SK-N-DZ (cell line): ENCODE measurements around the gene SNX10.
A peak's percentile ranks its signal among the peaks of the same experiment; 100 is the strongest.

Experiments used
- DNase-seq: peaks from one replicate; pipeline ENCODE4 v3.0.0-alpha.2; 2015; ENCODE audit warnings: low spot score

Gene SNX10

DNA sequence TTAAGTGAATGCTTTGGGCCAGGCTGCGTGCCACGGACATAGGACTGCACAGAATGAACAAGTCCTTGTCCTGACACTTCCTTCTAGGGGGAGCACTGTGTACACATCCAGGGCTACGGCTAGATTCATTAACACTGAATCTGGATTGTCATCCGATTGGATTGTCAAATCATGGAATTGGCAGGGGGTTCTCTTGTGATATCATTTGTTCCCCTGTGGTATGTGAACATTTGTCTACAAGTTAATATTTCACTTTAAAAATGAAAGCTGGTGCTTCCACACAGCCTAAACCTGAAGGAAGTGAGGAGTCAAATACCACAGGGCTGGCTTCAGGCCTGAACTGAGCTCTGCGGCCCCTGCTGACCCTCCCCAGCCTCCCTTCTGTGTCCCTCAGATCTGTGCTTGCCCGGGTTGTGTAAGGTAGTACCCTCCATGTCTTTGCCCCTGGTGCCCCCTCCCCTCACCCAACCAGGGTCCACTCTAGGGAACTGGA lies 75.6 kb downstream of the SNX10 start:
- no peak for DNase-seq

- DNase-seq, result no peak
Observed at GRCh38 chr7:26368542-26368941, 76.9 kb downstream of the SNX10 start.

DNA sequence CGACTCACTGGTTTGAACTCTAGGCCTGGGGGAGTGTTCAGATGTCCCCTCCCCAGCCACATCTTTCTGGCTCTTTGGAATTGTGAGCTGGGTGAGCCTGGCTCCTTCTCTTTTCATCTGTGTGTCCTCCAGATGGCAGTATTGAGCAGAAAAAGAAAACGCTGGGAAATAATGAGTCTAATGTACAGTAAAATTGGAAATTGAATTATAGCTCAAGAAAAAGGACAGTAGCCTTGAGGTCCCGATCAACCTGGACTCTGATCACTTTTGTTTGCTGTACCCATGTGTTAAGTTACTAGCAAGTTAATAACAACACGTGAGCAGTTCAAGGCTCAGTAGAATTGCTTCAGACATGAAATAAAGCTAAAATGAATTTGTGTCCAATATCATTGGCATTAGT lies 77.9 kb downstream of the SNX10 start:
- peak; percentile 76 for DNase-seq

DNA sequence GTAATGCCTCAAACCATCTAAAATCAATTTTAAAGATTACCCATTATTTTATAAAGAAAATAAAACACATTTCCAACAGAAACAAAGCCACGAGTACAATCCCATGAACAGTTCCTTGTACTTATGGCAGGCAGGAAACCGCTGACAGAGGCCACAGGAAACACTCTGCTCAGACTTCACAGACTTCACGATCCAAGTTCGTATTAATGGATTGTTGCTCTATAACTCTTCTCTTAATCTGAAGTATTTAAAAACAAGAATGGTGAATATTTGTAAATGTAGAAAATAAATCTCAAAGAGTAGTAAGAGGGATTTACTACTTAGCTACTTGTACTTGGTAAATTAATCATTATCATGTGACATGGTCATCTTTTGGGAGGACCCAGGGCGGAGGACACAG lies 78.3 kb downstream of the SNX10 start:
- DNase-seq, result no peak

- no peak for DNase-seq
Observed at GRCh38 chr7:26372249-26372648, 80.6 kb downstream of the SNX10 start.

DNA sequence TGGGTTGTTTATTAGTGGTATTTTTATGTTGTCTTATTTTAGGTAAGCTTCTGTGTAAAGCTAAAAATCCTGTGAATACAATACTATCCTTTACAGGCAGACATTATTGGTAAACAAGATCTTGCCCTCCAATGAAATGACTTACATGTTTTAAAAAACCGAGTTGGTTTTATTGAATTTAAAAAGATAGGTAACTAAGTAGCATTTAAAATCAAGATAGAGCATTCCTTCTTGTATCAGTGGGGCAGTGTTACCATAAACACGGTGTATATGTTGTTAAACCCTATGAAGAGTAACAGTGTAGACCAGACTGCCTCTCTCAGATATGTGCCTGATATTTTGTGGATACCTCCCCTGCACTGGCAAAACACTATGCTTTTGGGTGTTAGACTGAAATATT lies 81.0 kb downstream of the SNX10 start:
- no peak for DNase-seq

DNA sequence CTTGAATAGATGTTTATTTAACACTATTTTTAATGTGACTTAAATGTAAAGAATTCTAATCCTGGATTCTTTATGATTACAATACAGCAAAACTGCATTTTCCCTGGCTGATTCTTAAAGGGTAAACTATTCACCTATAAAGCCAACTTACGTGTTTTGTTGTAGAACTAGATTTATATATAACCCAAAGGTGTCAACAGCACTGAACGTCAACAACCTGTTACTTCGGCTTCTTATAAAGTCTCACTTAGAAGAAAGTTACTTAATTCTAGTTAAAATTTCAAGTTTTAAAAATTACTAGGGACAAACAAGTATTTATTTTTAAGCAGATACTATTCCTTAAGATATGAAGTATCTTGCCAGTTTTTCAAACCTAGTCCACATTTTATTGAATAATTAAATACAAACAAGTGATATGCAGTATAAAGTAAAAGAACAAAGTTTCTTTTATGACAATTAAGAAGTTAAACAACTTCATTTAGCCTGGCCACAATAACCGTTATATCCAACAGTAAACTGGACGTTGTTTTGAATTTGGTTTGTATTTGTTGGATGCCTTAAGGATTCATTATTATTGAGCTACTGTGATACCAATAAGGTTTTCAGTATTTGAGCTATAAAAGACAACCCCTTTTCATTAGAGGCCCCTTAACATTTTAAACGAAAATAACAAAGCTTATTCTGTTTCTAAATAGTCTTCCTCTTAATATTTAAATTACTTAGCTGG lies 83.1 kb downstream of the SNX10 start:
- DNase-seq, result no peak

GRCh38 chr7:26375726-26376174 lies 84.1 kb downstream of the SNX10 start:
- peak; percentile 56 for DNase-seq

DNA sequence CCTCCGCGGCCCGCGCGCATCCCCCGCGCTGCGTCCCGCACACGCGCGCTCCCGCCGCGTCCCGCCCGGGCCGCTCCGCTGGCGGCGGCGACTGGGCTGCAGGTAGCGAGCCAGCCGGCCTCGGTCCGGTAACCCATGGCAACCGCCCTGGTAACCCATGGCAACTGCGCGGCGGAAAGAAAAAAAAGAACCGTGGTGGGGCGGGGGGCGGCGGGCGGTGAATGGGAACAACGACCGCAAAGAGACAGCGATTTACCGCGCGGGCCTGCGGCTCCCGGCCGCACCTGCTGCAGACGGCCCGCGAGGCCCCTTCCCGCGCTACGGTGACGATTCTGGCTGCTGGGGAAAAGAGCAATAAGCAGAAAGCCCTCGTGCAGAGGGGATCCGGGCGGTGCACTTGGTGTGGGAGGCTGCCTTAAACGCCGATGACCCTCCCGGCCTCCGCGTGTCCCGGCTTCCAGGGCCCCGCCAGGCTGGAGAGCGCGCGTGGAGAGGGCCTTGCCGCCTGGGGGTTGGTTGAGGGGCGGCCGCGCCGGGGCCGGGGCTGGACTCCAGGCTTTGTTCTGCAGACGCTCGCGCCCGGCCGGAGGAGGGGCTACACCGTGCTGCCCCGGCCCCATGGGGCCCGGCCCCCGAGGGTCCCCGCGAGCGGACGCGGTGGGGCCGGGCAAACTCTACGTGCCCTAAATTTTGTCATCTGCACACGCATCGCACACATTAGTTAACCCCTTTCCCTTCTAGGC lies 84.7 kb downstream of the SNX10 start:
- peak; percentile 71 for DNase-seq

GRCh38 chr7:26378016-26378415 lies 86.4 kb downstream of the SNX10 start:
- DNase-seq, result no peak

- DNase-seq, result no peak
Observed at GRCh38 chr7:26379711-26380110, 88.0 kb downstream of the SNX10 start.

- no peak for DNase-seq
Observed at GRCh38 chr7:26381476-26382353, 90.1 kb downstream of the SNX10 start.

GRCh38 chr7:26385240-26385639 lies 93.6 kb downstream of the SNX10 start:
- DNase-seq, result no peak

DNA sequence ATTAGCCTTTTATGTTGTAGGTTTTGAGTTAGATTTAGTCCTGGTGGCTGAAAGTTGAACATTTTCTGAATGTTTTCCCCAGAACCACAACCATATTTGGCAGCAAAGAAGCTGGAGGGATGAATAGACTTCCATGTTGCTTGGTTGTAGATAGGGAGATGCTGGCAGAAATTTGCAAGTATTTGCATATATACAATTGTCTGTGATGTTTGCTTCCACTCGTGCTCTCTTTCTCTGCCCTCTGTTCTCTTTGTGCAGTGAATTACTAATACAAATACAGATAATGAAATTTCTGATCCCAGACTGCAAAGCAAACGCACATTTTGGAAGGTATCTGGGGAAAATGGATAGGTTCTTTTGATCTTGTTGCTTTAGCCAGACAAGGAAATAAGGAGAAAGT lies 96.1 kb downstream of the SNX10 start:
- DNase-seq, result no peak

DNA sequence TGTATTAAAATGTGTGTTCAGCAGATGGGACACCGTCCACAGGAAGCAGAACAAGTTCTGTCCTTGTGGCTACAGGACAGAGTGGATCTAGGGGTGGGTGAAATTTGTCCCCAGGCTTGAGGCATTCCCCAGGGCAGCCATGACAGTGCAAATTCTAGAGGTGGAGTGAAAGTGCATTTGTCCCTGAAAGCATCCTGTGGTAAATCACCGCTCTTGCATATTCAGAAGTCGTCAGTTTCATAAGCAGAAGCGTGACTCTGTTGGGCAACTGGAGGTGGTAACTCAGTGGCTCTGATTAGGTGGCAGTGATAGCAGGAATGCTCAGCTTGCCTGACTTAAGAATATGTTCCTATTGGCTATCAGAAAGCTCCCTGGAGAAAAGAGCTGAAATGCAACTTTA lies 96.6 kb downstream of the SNX10 start:
- no peak for DNase-seq

DNA sequence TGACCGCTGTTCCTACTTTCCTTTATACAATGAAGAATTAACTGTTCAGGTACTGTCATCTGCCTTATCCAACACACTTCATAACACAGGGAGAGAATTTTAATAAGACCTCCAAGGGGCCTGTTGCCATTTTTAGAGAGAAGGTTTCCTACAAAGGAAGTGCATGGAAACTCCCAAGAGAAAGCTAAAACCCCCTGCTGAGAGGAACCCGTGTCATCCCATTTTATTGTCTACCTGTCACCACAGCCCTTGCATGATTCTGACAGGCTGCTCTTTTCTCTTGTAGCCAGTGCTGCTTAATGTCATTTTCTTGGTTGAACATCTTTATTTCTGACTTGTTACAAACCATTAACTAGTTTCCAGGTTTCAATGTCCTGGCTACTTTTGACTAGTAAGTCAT lies 98.4 kb downstream of the SNX10 start:
- no peak for DNase-seq

DNA sequence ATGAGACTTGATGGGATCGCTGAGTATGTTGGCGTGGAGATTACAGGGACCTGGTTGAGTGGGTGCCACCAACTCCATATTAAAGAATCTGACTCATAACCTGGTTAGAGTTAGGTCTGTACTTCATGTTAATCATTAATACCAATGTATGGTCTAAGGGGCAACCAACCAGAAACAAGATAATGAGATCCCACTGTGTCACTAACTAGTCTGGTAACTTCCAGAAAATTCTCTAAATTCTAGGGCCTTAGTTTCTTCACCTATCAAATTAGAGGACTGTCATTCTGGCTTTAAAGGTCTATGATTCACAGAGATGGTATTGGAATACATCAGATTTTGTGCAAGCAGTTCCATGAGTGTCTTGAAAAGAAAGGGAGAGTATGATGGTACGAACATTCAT lies 102.2 kb downstream of the SNX10 start:
- no peak for DNase-seq

DNA sequence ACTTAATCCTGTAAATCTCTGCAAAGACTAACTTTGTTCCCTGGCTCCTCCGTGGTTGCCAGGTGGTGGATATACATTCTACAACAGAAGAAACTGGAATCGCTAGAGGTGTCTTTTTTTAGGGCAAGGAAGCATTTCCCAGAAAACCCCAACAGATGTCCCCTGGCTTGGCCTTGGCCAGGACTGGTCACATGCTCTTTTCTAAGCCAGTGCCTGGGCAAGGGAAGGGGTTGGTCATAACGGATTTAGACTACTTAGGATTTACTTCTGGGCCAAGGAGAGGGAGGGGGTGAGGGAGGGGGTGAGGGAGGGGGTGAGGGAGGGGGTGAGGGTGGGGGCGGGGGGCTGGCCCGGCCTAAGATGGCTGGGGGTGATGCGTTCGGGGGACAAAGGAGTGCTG lies 105.7 kb downstream of the SNX10 start:
- peak; percentile 29 for DNase-seq

- DNase-seq, result peak; percentile 71
Observed at GRCh38 chr7:26397796-26398426, 106.2 kb downstream of the SNX10 start.

DNA sequence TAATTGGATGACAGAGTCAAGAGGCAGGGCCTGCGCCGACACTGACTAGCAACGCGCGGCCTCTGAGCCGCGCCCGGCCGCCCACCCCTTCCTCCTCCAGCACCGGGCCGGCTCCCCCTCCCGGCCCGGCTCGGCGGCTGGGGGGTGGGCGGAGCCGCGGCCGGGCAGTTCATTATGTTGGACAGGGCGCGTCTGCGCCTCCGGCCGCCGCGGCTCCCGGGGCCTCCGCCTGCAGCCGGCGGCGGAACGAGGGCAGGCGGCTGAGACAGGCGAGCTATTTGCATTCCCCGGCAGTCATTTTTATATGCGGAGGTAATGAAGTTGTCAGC lies 106.7 kb downstream of the SNX10 start:
- peak; percentile 76 for DNase-seq

- peak; percentile 63 for DNase-seq
Observed at GRCh38 chr7:26398756-26399509, 107.3 kb downstream of the SNX10 start.
